ENCODE measurements around the gene FDX1.
"Not testable (repeated sequence)": the region's sequence is repeated elsewhere in the genome, so short reads cannot be mapped to it uniquely, and the experiment has no call there.

The FDX1 gene

DNA sequence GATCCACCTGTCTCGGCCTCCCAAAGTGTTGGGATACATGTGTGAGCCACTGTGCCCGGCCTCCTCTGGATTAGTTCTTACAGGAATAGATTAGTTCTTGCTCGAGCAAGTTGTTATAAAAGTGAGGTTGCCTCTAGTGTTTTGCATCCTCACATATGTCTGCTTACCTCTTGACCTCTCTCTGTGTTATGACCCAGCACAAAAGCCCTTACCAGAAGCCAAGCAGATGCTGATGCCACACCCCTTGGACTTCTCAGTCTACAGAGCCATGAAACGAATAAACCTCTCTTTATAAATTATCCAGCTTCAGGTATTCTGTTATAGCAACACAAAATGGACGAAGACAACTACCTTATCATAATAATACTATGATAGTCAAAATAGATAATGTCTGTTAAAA is 22.4 kb upstream of the FDX1 start:
- TF ChIP-seq, protein P1, sequence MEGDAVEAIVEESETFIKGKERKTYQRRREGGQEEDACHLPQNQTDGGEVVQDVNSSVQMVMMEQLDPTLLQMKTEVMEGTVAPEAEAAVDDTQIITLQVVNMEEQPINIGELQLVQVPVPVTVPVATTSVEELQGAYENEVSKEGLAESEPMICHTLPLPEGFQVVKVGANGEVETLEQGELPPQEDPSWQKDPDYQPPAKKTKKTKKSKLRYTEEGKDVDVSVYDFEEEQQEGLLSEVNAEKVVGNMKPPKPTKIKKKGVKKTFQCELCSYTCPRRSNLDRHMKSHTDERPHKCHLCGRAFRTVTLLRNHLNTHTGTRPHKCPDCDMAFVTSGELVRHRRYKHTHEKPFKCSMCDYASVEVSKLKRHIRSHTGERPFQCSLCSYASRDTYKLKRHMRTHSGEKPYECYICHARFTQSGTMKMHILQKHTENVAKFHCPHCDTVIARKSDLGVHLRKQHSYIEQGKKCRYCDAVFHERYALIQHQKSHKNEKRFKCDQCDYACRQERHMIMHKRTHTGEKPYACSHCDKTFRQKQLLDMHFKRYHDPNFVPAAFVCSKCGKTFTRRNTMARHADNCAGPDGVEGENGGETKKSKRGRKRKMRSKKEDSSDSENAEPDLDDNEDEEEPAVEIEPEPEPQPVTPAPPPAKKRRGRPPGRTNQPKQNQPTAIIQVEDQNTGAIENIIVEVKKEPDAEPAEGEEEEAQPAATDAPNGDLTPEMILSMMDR (IDR thresholded peaks at IDR 0.05; ENCODE audit: low read depth, low read length, missing control alignments) = no peak
- DNase-seq (ENCODE audit: low read depth) = no peak
- in situ Hi-C loops (cut with HindIII; ENCODE audit: low sequenced_read_pairs) = no loop called here
- H3K4me3 ChIP-seq (ENCODE audit: low read depth, low read length) = no peak overlapping the region

DNA sequence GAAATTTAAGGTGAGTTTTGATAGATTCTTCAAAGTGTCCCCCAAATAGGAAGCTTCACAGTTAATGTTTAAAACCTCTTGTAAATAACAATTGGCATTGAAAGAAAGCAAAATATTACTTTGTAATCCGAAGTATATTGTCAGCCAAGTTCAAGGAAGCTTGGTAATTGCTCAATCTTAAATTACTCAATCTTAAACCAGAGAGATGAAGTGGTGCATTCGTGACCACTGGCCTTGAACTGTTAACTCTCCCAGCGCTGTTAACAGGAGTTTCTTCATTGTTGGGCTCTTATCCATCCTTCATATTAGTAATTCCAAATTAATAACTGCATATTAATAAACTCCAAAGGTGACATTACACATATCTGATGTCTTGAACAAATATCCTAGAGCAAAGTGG is 20.6 kb upstream of the FDX1 start:
- no peak overlapping the region for H3K4me3 ChIP-seq (ENCODE audit: low read depth, low read length)
- in situ Hi-C loops (cut with HindIII; ENCODE audit: low sequenced_read_pairs) = no loop called here
- TF ChIP-seq, protein P1 (IDR thresholded peaks at IDR 0.05; ENCODE audit: low read depth, low read length, missing control alignments) = no peak
- no peak for DNase-seq (ENCODE audit: low read depth)

DNA sequence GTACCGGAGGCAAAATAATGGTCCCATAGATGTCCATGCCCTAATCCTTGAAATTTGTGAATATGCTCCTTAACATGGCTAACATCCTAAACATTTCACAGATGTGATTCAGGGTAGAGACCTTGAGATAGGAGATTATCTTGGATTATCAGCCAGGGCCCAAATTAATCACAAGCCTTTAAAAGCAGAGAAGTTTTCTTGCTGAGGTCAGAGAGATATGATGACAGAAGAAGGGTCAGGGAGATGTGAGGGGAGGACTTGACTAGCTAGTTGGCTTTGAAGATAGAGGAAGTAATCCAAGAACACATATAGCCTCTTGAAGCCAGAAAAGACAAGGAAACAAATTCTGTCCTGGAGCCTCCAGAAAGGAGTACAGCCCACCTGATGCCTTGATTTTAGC is 19.1 kb upstream of the FDX1 start:
- TF ChIP-seq, protein P1 (IDR thresholded peaks at IDR 0.05; ENCODE audit: low read depth, low read length, missing control alignments) = no peak
- in situ Hi-C loops (cut with HindIII; ENCODE audit: low sequenced_read_pairs) = no loop called here
- DNase-seq (ENCODE audit: low read depth) = no peak
- H3K4me3 ChIP-seq (ENCODE audit: low read depth, low read length) = no peak overlapping the region

DNA sequence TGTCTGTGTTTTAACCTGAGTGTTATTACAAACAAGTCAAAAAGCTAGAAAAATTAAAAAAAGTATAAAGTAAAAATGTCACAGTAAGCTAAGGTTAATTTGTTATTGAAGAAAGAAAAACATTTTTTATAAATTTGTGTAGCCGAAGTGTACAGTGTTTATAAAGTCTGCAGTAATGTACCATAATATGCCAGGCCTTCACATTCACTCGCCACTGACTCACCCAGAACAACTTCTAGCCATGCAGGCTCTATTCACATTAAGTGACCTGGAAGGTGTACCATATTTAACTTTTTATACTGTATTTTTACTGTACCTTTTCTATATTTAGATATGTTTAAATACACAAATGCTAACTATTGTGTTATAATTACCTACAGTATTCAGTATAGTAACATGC is 14.7 kb upstream of the FDX1 start:
- TF ChIP-seq, protein P1 (IDR thresholded peaks at IDR 0.05; ENCODE audit: low read depth, low read length, missing control alignments) = no peak
- DNase-seq (ENCODE audit: low read depth) = no peak
- in situ Hi-C loops (cut with HindIII; ENCODE audit: low sequenced_read_pairs) = no loop called here
- no peak overlapping the region for H3K4me3 ChIP-seq (ENCODE audit: low read depth, low read length)

DNA sequence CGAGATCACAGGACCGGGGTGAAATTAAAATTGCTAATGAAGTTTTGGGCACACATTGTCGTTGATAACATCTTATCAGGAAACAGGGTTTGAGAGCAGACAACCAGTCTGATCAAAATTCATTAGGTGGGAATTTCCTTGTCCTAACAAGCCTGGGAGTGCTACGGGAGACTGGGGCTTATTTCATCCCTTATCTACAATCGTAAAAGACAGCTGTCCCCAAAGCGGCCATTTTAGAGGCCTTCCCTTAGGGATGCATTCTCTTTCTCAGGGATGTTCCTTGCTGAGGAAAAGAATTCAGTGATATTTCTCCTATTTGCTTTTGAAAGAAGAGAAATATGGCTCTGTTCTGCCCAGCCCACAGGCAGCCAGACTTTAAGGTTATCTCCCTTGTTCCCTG is 8.1 kb upstream of the FDX1 start:
- H3K4me3 ChIP-seq (ENCODE audit: low read depth, low read length); in situ Hi-C loops (cut with HindIII; ENCODE audit: low sequenced_read_pairs); DNase-seq (ENCODE audit: low read depth): not testable (repeated sequence)

DNA sequence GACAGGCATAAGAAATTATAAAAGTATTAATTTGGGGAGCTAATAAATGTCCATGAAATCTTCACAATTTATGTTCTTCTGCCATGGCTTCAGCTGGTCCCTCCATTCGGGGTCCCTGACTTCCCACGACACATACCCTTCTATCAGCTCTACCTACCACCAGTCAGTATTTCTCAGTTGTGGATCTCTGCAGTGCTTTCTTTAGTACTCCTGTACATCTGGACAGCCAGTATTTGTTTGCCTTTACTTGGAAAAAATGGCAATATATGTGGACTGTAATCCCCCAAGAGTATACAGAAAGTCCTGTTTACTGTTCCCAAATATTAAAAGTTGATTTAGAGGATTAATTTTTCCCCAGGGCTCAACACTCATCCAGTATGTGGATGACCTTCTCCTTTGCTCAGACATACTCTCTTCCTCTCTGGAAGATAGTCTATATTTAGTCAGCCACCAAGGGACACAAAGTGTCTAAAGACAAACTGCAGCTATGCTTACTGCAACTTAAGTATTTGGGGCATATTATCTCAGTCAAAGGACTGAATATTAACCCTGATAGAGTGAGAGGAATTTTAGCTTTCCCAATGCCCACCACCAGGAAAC is 7.3 kb upstream of the FDX1 start:
- DNase-seq (ENCODE audit: low read depth) = no peak
- H3K4me3 ChIP-seq (ENCODE audit: low read depth, low read length) = no peak overlapping the region
- TF ChIP-seq, protein P1 (IDR thresholded peaks at IDR 0.05; ENCODE audit: low read depth, low read length, missing control alignments) = no peak
- in situ Hi-C loops (cut with HindIII; ENCODE audit: low sequenced_read_pairs) = no loop called here

DNA sequence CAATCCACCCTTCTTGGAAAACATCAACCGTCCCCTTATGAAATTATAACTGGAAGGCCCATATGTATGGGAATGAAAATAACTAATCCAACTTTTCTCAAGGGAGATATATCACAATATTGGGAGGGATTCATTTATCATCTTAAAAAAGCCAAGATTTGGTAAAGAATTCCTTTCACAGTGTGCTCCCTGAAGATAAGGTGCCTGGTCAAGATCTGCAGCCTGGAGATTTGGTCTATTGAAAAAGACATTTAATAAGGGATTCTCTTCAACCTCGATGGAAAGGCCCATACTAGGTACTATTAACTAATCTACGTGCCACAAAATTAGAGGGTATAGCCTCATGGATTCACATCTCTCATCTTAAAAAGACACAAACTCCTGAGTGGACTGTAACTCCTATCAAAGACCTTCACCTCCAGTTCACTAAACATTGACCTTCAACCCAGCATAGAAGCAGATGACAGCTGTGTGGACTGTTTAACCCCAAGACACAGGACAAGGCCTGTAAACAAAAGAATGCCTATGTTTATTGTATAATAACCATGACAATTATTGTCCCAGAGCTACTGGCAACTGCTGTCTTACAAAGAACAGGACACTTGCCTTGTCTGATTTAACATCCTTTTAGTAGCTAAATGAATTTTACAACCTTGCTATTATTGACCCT is 4.8 kb upstream of the FDX1 start:
- DNase-seq (ENCODE audit: low read depth) = no peak
- in situ Hi-C loops (cut with HindIII; ENCODE audit: low sequenced_read_pairs) = no loop called here
- H3K4me3 ChIP-seq (ENCODE audit: low read depth, low read length) = no peak overlapping the region
- TF ChIP-seq, protein P1 (IDR thresholded peaks at IDR 0.05; ENCODE audit: low read depth, low read length, missing control alignments) = no peak

Measured in astrocyte of the cerebellum (primary cell).